Measurements from ENCODE around the gene ITGB5.

DNA sequence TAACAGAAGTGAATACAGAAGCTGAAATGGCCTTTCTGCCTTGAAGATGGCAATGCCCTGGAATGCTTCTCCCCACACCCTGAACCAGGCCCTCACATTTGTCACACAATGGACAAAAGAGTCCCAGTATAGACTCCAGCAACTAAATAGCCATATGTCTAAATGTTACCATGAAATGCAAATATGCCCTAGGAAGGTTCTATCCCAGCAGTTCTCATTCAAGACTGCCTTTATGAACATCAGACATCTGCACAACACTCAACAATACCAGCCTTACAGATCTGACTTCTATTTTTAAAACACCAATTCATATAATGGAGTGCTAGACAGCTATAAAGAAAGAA is 7.9 kb downstream of the ITGB5 start:
- TF ChIP-seq, protein P1, sequence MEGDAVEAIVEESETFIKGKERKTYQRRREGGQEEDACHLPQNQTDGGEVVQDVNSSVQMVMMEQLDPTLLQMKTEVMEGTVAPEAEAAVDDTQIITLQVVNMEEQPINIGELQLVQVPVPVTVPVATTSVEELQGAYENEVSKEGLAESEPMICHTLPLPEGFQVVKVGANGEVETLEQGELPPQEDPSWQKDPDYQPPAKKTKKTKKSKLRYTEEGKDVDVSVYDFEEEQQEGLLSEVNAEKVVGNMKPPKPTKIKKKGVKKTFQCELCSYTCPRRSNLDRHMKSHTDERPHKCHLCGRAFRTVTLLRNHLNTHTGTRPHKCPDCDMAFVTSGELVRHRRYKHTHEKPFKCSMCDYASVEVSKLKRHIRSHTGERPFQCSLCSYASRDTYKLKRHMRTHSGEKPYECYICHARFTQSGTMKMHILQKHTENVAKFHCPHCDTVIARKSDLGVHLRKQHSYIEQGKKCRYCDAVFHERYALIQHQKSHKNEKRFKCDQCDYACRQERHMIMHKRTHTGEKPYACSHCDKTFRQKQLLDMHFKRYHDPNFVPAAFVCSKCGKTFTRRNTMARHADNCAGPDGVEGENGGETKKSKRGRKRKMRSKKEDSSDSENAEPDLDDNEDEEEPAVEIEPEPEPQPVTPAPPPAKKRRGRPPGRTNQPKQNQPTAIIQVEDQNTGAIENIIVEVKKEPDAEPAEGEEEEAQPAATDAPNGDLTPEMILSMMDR (IDR thresholded peaks at IDR 0.05; ENCODE audit: low read length) = no peak
- no peak for TF ChIP-seq EZH2 (IDR thresholded peaks at IDR 0.05; ENCODE audit: borderline replicate concordance, low read length)

Data from OCI-LY1 (cell line).